Measurements from ENCODE around the gene ALDH16A1. TPM values are rescaled to one million over a fixed set of nuclear protein-coding genes. Genes with fewer than 3 reads are reported as not detected.

Gene ALDH16A1
- total RNA-seq, 3 donors from 2014 or later = 31.2 to 36.4 (median 36.3) TPM

DNA sequence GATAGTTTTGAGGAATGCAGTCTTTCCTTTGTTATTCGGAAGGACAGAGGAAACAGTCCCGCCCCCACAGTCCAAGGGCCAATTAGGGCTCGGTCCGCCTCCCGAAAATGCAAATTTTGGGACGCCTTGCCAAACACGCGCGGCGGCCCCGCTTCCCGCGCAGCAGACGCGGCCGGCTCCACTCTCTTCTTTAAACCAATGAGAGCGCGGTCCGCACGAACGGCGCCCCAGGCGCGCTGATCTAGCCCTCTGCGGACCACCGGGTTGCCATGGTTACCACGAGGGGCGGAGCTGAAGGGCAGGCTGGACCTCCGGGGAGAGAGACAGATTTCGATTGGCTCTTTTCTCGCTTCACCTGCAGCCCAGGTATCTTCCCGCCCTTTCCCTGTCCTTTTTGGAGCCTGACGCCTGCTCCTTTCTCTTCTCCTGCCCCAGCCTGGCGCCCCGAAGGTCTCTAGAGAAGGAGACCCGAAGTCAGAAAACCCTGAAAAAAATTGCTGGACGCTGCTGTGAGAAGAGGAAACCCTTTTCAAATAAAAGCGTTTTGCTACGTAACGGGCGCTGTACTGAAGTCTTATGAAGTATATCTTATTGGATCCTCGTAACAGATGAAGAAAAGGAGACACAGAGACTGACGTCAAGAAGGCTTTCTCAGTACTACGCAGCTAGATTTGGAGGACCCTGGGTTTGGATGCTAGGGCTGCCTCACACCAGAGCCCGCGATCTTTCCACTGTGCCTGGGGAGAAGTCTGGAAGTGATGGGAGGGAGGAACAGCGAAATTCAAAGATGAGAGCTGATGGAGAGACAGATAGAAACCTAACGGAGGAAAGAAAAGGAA lies 31.8 kb upstream of the ALDH16A1 start:
- ATAC-seq (peak; percentile 74), DNase-seq (peak in 2 of 3 donors; percentile 56 to 66)
- no peak overlapping the region for H3K4me3 ChIP-seq

DNA sequence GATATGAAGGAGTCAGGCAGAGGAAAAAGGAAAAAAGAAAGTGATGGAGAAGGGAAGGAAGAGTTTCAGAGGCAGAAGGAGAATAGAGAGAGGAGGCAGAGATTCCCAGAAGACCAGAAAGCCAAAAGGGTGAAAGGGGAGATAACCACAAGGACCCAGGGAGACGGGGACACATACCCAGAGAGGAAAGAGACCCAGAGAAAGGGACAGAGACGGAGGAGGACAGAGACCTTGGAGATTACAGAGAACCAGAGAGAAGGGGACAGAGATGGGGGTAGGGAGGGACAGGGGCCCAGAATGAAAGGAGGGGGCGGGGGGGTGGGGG lies 31.2 kb upstream of the ALDH16A1 start:
- TF ChIP-seq, protein P1, sequence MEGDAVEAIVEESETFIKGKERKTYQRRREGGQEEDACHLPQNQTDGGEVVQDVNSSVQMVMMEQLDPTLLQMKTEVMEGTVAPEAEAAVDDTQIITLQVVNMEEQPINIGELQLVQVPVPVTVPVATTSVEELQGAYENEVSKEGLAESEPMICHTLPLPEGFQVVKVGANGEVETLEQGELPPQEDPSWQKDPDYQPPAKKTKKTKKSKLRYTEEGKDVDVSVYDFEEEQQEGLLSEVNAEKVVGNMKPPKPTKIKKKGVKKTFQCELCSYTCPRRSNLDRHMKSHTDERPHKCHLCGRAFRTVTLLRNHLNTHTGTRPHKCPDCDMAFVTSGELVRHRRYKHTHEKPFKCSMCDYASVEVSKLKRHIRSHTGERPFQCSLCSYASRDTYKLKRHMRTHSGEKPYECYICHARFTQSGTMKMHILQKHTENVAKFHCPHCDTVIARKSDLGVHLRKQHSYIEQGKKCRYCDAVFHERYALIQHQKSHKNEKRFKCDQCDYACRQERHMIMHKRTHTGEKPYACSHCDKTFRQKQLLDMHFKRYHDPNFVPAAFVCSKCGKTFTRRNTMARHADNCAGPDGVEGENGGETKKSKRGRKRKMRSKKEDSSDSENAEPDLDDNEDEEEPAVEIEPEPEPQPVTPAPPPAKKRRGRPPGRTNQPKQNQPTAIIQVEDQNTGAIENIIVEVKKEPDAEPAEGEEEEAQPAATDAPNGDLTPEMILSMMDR (IDR thresholded peaks at IDR 0.05) = no peak
- no peaks in the 10 kb centered on the region for H3K36me3 ChIP-seq (ENCODE audit: low read depth)
- ATAC-seq (no peak), DNase-seq (no peak)
- H3K4me3 ChIP-seq = no peak overlapping the region
- intact Hi-C loops (cut with DNase I, micrococcal nuclease) = no loop called here
- H3K9me3 ChIP-seq = no peaks in the 10 kb centered on the region
- H3K4me1 ChIP-seq (ENCODE audit: low read depth) = peaks cover 5% of the 10 kb centered on the region

More for the DNA sequence above, 31.8 kb upstream of the ALDH16A1 start:
- intact Hi-C loops (cut with DNase I, micrococcal nuclease) = no loop called here
- TF ChIP-seq, protein P1 (IDR thresholded peaks at IDR 0.05) = no peak
- Histone ChIP-seq H3K4me1 (ENCODE audit: low read depth) (peaks cover 5% of the 10 kb centered on the region), H3K9me3 (no peaks in the 10 kb centered on the region), H3K36me3 (ENCODE audit: low read depth) (no peaks in the 10 kb centered on the region)

DNA sequence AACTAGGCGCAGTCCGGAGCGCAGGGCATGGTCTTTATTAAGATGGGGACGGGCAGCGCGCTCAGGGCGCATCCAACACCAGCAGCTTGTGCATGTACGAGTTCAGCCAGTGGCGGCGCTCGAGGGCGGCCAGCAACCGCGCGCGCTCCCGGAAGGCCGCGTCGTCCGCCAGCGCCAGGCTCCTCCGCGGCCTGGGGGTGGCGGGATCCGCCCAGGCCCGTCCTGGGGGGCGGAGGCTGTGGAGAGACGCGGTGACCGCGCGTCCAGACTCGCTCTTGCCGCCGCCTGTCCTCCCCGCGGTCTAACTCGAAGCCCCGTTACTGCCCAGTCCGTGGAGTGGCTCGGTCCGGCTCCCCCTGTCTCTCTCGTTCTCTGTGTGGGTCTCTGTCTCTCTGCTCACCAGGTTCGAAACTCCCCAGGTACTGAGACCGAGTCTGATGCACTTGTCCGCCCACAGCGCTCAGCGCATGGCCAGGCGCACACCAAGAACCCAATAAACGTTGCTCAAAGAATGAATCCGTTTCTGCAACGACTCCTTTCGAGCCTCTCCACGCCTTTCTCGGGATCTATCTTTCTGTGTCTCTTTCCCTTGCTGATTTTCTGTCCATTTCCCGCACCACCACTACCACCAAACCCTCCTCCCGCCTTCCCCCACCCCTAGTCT lies 30.5 kb upstream of the ALDH16A1 start:
- TF ChIP-seq, protein P1 (IDR thresholded peaks at IDR 0.05) = no peak
- Histone ChIP-seq H3K4me1 (ENCODE audit: low read depth) (peaks cover 5% of the 10 kb centered on the region), H3K4me3 (no peak overlapping the region), H3K36me3 (ENCODE audit: low read depth) (no peaks in the 10 kb centered on the region), H3K9me3 (no peaks in the 10 kb centered on the region)
- DNase-seq = peak in 2 of 3 donors; percentile 29 to 60
- peak; percentile 77 for ATAC-seq
- intact Hi-C loops (cut with DNase I, micrococcal nuclease) = no loop called here

DNA sequence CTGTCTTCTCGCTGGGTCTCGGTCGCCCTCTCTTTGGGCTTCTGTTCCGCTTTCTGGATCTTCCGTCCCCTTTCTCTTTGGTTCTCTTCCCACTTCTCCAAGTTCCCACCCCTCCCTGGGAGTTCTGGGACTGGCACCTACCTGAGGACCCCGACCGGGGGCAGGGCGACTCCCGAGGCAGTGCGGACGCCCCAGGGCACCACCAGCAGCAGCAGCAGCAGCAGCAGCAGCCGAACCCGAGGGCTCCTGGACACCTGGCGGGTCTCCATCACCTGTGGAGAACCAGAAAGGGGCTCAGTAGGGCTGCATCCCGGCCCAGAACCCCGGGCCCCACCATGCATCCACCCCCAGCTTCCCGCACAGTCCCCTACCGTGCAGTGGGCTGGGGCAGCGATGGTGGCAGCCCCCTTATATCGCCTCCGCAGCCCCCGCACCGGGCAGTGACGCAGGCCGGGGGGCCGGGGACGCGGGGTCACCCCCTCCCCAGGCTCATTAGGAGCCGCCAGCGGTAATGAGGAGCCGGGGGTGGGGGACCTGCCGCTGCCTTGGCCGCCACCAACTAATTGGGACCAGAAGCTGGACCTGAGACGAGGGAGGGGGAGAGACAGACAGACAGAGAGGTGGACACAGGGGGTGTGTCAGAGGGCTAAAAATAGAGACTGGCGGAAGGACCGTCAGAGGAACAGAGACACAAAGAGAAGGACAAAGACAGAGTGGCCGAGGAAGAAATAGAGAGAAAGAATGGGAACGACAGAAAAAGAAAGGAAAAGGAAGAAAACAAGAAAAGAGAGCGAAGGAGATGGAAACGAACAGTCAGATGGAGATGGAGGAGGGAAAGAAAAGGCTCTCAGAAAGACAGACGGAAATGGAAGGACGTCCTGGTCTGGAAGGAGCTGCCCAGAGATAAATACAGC lies 29.7 kb upstream of the ALDH16A1 start, which contains the start of gene PTH2:
PTH2 (minus strand) TSS at position 371 of the 914 bp plus-strand sequence; CDS start at position 269, 102 bp downstream.
- Histone ChIP-seq H3K36me3 (ENCODE audit: low read depth) (no peaks in the 10 kb centered on the region), H3K4me1 (ENCODE audit: low read depth) (peaks cover 9% of the 10 kb centered on the region), H3K4me3 (no peak within 1 kb of the TSS), H3K9me3 (no peaks in the 10 kb centered on the region)
- TF ChIP-seq, protein P1 (IDR thresholded peaks at IDR 0.05) = no peak
- intact Hi-C loops (cut with DNase I, micrococcal nuclease) = no loop called here
- DNase-seq (no peak), ATAC-seq (no peak)

DNA sequence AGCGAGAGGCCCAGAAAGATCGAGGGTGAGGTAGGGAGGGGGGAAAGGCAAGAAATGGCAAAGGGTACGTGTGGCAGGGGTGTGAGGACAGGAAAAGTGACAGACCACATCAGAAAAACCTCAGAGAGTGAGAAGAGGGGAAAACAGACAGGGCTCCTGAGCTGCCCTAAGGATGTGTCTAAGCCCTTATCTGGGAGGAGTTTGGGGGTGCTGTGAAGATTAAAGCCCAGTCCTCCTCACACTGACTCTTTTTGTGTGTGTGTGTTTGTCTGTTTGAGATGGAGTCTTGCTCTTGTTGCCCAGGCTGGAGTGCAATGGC lies 29.1 kb upstream of the ALDH16A1 start:
- Histone ChIP-seq H3K4me3 (no peak overlapping the region), H3K4me1 (ENCODE audit: low read depth) (peaks cover 10% of the 10 kb centered on the region), H3K36me3 (ENCODE audit: low read depth) (no peaks in the 10 kb centered on the region), H3K9me3 (no peaks in the 10 kb centered on the region)
- ATAC-seq = no peak
- TF ChIP-seq, protein P1 (IDR thresholded peaks at IDR 0.05) = no peak
- DNase-seq = no peak
- intact Hi-C loops (cut with DNase I, micrococcal nuclease) = no loop called here

Data from mucosa of descending colon (tissue), 3 donors.